Occipital lobe (tissue), 2 donors: Measurements from ENCODE around the gene SYPL2. TPM values are rescaled to one million over a fixed set of nuclear protein-coding genes. Genes with fewer than 3 reads are reported as not detected.

Source experiments
- DNase-seq: peaks from one replicate; lab custom pipeline; 2025; lab: John Stamatoyannopoulos, UW
- total RNA-seq: library from RNA; depleted of rRNA; stranded (reverse); fragments of >200 nt; gene quantifications from one replicate; pipeline ENCODE4 v1.2.3, GENCODE V29; 2014

Gene SYPL2
- total RNA-seq, 1 donor from 2014 or later: not detected

- no peak for DNase-seq
Observed at GRCh38 chr1:109491372-109491771, 25.0 kb downstream of the SYPL2 start.

- no peak for DNase-seq
Observed at GRCh38 chr1:109492779-109493178, 26.4 kb downstream of the SYPL2 start.

- DNase-seq: no peak
Observed at GRCh38 chr1:109493227-109493626, 26.9 kb downstream of the SYPL2 start.

GRCh38 chr1:109493805-109494539 lies 27.6 kb downstream of the SYPL2 start, which contains the start of gene CYB561D1:
Gene CYB561D1 (plus strand): TSS chr1:109494094. CDS start chr1:109494140, 46 bp downstream.
- peak; percentile 83 for DNase-seq

GRCh38 chr1:109495738-109496137 lies 29.4 kb downstream of the SYPL2 start:
- no peak for DNase-seq

- no peak for DNase-seq
Observed at GRCh38 chr1:109497449-109498160, 31.3 kb downstream of the SYPL2 start.

- DNase-seq: peak; percentile 50
Observed at GRCh38 chr1:109498161-109498801, 31.9 kb downstream of the SYPL2 start.

GRCh38 chr1:109499081-109499480 lies 32.7 kb downstream of the SYPL2 start:
- DNase-seq: no peak

- DNase-seq: no peak
Observed at GRCh38 chr1:109499661-109500536, 33.6 kb downstream of the SYPL2 start.

- DNase-seq: no peak
Observed at GRCh38 chr1:109500941-109501381, 34.6 kb downstream of the SYPL2 start.

- no peak for DNase-seq
Observed at GRCh38 chr1:109501644-109502363, 35.5 kb downstream of the SYPL2 start.

GRCh38 chr1:109502364-109502851 lies 36.1 kb downstream of the SYPL2 start:
- DNase-seq: no peak

GRCh38 chr1:109503935-109504334 lies 37.6 kb downstream of the SYPL2 start:
- no peak for DNase-seq

GRCh38 chr1:109504974-109505373 lies 38.6 kb downstream of the SYPL2 start:
- no peak for DNase-seq

GRCh38 chr1:109508001-109508872 lies 41.9 kb downstream of the SYPL2 start:
- no peak for DNase-seq

GRCh38 chr1:109508873-109509175 lies 42.5 kb downstream of the SYPL2 start:
- DNase-seq: no peak

- no peak for DNase-seq
Observed at GRCh38 chr1:109509176-109510134, 43.1 kb downstream of the SYPL2 start, which contains the start of gene AMIGO1. Gene AMIGO1 (minus strand): TSS chr1:109509727. CDS start chr1:109508912, 815 bp downstream.

- DNase-seq: no peak
Observed at GRCh38 chr1:109513110-109513710, 46.9 kb downstream of the SYPL2 start.
